HG03432 (cell line): ENCODE measurements around the gene FAM209B.
"Not testable (repeated sequence)": the region's sequence is repeated elsewhere in the genome, so short reads cannot be mapped to it uniquely, and the experiment has no call there.

Experiments used
- ATAC-seq: cut with Tn5 transposase; IDR thresholded peaks from one replicate; pipeline ENCODE4 v1.9.1; 2021; ENCODE audit warnings: mild to moderate bottlenecking, moderate library complexity; ENCODE audit not compliant: unreplicated experiment

FAM209B gene, protein sequence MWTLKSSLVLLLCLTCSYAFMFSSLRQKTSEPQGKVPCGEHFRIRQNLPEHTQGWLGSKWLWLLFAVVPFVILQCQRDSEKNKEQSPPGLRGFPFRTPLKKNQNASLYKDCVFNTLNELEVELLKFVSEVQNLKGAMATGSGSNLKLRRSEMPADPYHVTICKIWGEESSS

DNA sequence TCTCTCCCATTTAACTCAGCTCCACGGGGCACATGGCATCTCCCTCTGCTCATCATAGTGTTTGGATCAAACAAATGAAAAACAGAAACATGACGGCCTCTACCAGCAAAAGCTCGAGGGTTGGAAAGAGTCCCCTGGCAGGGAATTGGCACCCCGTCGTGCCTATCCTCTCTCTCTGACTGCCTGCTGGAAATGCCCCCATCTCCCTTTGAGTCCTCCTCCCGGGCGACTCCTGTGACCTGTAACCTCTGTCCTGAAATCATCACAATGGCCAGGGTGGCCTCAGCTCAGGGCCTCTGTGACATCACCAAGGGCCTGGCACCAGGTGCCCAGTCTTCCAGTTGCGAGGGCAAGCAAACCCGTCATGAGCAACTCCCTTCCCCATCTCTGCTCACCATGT is at the start of gene FAM209B:
FAM209B (plus strand) TSS at position 301 of the 400 bp plus-strand sequence; CDS start at position 397, 96 bp downstream.
- not testable (repeated sequence) for ATAC-seq

- no peak for ATAC-seq
Measured at GRCh38 chr20:56483970-56484369, 49.1 kb upstream of the FAM209B start.

- ATAC-seq: no peak
Measured at GRCh38 chr20:56487216-56487615, 45.8 kb upstream of the FAM209B start.

GRCh38 chr20:56488566-56488965 is 44.5 kb upstream of the FAM209B start:
- no peak for ATAC-seq

DNA sequence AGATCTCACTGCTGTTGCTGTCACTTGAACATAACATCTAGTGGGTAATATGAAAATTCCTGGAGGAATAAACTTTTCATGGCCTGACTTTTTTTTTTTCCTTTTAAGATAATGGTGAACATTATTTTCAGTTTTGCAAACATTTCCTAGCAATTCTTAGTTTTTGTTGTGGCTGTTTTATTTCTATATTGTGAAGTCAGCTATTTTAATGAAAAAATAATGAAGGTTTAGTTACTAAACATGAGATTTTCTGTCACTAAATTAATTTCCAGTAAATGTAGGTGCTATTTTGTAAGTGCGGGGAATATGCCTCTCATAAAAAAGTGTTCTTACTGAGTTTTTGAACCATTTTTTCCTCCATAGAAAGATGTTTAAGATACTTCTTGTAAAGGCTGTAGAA is 31.9 kb upstream of the FAM209B start:
- ATAC-seq: no peak

DNA sequence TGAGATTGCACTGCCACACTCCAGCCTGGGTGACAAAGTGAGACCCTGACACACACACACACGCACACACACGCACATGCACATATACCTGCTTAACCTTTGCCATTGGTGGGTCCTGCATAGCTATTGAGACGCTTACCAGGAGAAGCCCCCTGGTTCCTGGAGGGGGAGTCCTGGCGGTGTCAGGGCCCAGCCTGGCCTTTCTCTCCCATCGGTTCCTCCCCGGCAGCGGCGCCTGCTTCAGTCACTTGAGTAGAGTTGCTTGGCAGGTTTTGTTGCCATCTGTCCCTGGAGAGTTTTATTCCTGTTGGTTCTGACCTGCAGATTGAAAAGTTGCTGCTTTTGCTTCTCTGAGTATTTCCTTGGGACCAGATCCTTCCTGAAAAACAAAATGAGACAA is 29.1 kb upstream of the FAM209B start:
- ATAC-seq: no peak

DNA sequence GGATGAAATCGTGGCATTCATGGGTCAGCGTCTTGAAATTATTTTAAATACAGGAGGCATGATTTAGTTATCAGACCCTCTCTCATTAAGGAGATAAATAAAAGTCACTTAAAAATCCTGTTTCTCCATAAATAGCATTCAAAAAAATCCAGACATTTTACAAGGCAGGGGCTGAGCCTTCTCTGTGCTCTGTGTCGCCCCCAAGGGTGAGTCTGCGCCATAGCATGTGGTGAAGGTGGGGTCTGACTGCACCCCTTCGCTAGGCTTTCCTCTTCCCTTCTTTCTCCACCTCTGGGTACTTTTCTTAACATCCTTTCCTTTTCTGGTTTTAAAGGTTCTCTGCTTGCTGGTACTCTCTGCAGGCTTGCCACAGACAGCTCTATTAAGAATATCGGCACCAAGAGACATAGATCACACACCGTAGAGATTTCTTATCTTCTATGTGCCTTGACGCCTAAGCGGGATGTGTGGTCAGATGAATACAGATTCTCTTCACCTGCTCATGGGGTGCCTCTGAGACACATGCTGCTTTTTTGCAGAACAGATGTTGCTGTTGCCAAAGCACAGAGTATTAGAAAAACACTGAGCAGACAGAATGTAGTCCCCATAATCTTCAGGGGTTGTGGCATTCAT is 28.6 kb upstream of the FAM209B start:
- no peak for ATAC-seq

- ATAC-seq: no peak
Measured at GRCh38 chr20:56506103-56506502, 26.9 kb upstream of the FAM209B start.

GRCh38 chr20:56511926-56512325 is 21.1 kb upstream of the FAM209B start:
- ATAC-seq: no peak

DNA sequence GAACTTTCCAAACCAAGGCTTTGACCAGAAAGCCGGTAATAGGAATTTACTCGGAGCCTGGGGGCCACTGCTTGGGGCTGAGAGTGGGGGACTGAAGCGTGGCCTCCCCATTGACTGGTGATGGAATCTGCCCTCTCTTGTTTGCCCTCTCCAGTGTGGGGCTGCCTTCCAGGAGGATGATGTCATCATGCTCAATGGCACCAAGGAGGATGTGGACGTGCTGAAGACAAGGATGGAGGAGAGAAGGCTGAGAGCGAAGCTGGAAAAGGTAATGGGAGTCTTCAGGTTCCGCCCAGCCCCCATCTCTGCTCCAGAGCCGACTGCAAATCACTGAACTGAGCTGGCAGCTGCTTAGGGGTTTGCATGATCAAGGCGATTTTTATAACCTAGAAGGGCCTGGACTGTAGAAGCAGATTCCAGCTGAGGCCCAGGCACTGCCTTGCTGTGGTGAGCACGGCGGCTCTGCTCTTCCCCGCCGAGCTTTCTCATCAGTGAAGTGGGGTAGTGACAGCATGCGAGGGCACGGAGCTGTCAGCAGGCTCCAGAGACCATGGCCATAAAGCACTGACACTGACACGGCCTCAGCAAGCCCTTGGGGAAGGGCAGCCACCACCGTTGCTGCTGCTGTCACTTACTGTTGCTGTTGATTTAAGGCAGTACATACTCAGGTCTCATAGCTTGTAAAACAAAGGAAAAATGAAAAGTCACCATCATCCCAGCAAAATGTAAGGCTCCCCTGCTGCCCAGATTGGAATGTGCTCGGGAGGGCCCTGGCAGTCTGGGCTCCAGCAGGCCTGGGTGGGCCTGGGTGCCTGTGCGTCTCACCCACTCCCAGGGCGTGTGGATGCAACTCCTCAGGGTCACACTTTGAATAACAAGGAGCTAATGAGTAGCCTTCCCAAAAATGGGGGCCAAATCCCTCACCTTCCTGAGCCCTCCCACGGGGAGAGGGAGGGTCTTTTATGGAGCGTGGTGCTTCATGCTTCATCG is 19.6 kb upstream of the FAM209B start:
- no peak for ATAC-seq

- no peak for ATAC-seq
Measured at GRCh38 chr20:56516631-56517030, 16.4 kb upstream of the FAM209B start.

DNA sequence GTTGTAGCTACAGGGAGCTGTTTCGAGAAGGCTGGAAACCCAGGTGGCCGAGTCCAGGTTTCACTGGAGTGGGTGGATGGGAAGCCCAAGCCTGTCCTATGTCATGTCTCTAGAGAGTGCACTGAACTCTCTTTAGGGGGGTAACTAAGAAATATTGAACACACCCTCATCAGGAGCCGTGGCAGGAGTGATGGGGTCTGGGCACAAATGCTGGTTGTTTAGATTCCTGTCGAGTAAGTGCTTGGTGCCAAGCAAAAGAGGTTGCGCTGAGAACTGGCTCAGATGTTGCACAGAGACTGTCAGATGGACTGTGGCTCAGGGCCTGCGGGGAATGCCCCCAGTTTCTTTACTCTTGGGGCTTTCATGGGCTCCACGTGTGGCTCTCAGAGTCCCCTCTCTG is 15.8 kb upstream of the FAM209B start:
- ATAC-seq: no peak

GRCh38 chr20:56517641-56518040 is 15.4 kb upstream of the FAM209B start:
- ATAC-seq: no peak

DNA sequence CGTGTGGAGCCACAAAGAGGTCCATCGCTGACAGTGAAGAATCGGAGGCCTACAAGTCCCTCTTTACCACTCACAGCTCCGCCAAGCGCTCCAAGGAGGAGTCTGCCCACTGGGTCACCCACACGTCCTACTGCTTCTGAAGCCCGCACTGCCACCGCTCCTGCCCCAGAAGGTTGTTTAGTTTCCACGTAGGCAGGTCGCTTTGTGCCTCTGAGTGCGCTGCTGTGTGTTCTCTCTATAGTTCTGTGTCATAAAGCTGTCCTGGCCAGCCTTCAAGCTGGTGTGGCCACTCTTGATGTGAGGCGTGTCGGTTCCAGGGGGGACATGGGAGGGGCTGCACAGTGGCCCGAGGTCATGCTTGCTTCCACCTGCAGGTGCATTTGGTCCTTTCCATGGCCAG is 14.9 kb upstream of the FAM209B start:
- ATAC-seq: no peak

- no peak for ATAC-seq
Measured at GRCh38 chr20:56518721-56519398, 14.2 kb upstream of the FAM209B start.

DNA sequence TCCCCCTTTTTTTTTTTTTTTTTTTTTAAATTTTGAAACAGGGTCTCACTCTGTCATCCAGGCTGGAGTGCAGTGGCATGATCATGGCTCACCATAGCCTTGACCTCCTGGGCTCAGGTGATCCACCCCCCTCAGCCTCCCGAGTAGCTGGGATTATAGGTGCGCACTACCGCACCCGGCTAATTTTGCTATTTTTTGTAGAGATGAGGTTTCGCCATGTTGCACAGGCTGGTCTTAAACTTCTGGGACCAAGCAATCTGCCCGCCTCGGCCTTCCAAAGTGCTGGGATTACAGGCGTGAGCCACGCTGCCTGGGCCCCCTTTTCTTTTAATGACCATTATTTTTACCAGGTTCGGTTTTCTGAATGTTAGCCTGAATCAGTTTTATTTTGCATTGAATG is 13.5 kb upstream of the FAM209B start:
- no peak for ATAC-seq

DNA sequence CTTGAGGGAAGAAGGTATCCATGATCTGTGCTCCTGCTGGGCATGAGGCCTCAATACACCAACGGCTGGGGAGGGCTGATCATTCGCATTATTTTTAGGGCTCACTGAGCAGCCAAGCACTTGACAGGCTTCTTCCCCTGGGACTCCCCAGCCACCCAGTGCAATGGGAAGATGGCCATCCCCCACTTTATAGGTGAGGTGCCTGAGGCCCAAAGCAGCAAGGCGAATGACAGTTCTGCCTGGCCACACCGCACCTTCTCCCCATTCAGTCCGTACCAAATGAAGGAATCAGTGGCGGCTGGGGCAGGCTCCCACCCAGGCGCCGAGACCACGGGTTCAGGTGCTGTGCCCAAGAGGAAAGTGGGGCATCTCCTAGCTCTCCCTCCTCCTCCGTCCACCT is 12.9 kb upstream of the FAM209B start:
- no peak for ATAC-seq

GRCh38 chr20:56520746-56521354 is 12.2 kb upstream of the FAM209B start:
- ATAC-seq: not testable (repeated sequence)

GRCh38 chr20:56522311-56522710 is 10.7 kb upstream of the FAM209B start:
- no peak for ATAC-seq

DNA sequence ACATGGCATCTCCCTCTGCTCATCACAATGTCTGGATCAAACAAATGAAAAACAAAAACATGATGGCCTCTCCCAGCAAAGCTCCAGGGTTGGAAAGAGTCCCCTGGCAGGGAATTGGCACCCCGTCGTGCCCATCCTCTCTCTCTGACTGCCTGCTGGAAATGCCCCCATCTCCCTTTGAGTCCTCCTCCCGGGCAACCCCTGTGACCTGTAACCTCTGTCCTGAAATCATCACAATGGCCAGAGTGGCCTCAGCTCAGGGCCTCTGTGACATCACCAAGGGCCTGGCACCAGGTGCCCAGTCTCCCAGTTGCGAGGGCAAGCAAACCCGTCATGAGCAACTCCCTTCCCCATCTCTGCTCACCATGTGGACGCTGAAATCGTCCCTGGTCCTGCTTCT is 8.6 kb upstream of the FAM209B start, which contains the start of gene FAM209A:
FAM209A (plus strand) TSS at position 301 of the 400 bp plus-strand sequence; CDS start at position 366, 65 bp downstream.
- ATAC-seq: not testable (repeated sequence)

- no peak for ATAC-seq
Measured at GRCh38 chr20:56527521-56527920, 5.5 kb upstream of the FAM209B start.
